HCT116 (cell line): ENCODE results near the gene BLZF1. TPM values are rescaled to one million over a fixed set of nuclear protein-coding genes. Genes with fewer than 3 reads are reported as not detected.

Source experiments
- ATAC-seq: fragments of 200-7000 bp; cut with Tn5 transposase; 2 replicates; pipeline ENCODE4 v1.9.1; 2020; ENCODE audit warnings: mild to moderate bottlenecking, moderate library complexity
- BruUV-seq: library from RNA; stranded (reverse); fragments of 400-500 nt; replicated peaks from 2 replicates; lab custom pipeline; 2021; lab: Mats Ljungman, UMichigan
- CTCF ChIA-PET: fragments of 300-600 bp; sonication (Branson Sonifier 250); formaldehyde crosslinking; loops from one replicate; lab custom pipeline; 2021; ENCODE audit warnings: antibody characterized with exemption; lab: Charles Lee
- POLR2A ChIA-PET: fragments of 300-600, 350-600 bp; sonication (Branson Sonifier 250); formaldehyde crosslinking; loops from one replicate; lab custom pipeline; 2021; ENCODE audit warnings: antibody characterized with exemption; lab: Charles Lee
- RAD21 ChIA-PET, 2 experiments: fragments of 300-600 bp; sonication (Branson Sonifier 250); formaldehyde crosslinking; loops; one replicate each; lab custom pipeline; 2023; ENCODE audit warnings: low total read pairs in 2 of 2; ENCODE audit not compliant: uncharacterized antibody in 2 of 2, unreplicated experiment in 2 of 2, low non-redundant PET in 1 of 2; lab: Charles Lee
- DNase-seq: peaks from one replicate; pipeline ENCODE4 v3.0.0-alpha.2; 2010; ENCODE audit warnings: low read depth, low spot score
- H2AFZ ChIP-seq: fragments of 200-600 bp; shearing (Covaris generic), sonication (generic); 2 replicates; pipeline ENCODE4 v1.6.1; 2017; ENCODE audit warnings: low read depth, mixed run types, mixed read lengths, antibody characterized with exemption, low read length; ENCODE audit not compliant: poor library complexity, severe bottlenecking
- H3K27ac ChIP-seq: 2 replicates; pipeline ENCODE4 v1.5.1; 2012; ENCODE audit warnings: low read depth, low read length
- H3K27me3 ChIP-seq: fragments of 200-600 bp; sonication (generic); 2 replicates; pipeline ENCODE4 v1.6.1; 2016; ENCODE audit warnings: mixed run types, low read length, mixed read lengths; ENCODE audit not compliant: insufficient read depth
- H3K36me3 ChIP-seq, 2 experiments: fragments of 200-500 bp in 1 of 2; fragments of 200-600 bp in 1 of 2; sonication (Bioruptor generic) in 1 of 2; sonication (generic) in 1 of 2; 2 replicates each; pipeline versions ENCODE4 v1.5.1 to v1.6.1; 2014 to 2016; ENCODE audit warnings: low read length in 2 of 2, inconsistent platforms in 1 of 2, mixed read lengths in 1 of 2, mixed run types in 1 of 2; ENCODE audit not compliant: insufficient read depth in 2 of 2, control insufficient read depth in 1 of 2
- H3K4me1 ChIP-seq, 2 experiments: fragments of 200-600 bp in 1 of 2; sonication (generic) in 1 of 2; 2 replicates each; pipeline versions ENCODE4 v1.5.1 to v1.6.1; 2012 to 2017; ENCODE audit warnings: low read length in 2 of 2, inconsistent platforms in 1 of 2, mild to moderate bottlenecking in 1 of 2, mixed read lengths in 1 of 2, mixed run types in 1 of 2, moderate library complexity in 1 of 2; ENCODE audit not compliant: insufficient read depth in 2 of 2, control insufficient read depth in 1 of 2
- H3K4me2 ChIP-seq: fragments of 200-600 bp; sonication (generic); 2 replicates; pipeline ENCODE4 v1.6.1; 2017; ENCODE audit warnings: mixed run types, low read length, mixed read lengths
- H3K4me3 ChIP-seq, 2 experiments: fragments of 200-600 bp in 1 of 2; sonication (generic) in 1 of 2; replicated peaks in 1 of 2; 2 replicates each; pipeline ENCODE4 v1.5.1; 2011 to 2016; ENCODE audit warnings: low read length in 2 of 2, control low read depth in 1 of 2, low read depth in 1 of 2, mild to moderate bottlenecking in 1 of 2, mixed read lengths in 1 of 2, mixed run types in 1 of 2
- H3K79me2 ChIP-seq: fragments of 200-600 bp; sonication (generic); 2 replicates; pipeline ENCODE4 v1.6.1; 2017; ENCODE audit warnings: mild to moderate bottlenecking, mixed run types, low read length, moderate library complexity, mixed read lengths; ENCODE audit not compliant: insufficient read depth
- H3K9ac ChIP-seq: fragments of 200-600 bp; sonication (generic); 2 replicates; pipeline ENCODE4 v1.6.1; 2016; ENCODE audit warnings: low read length, mixed read lengths
- H3K9me2 ChIP-seq: fragments of 200-600 bp; sonication (generic), shearing (Covaris generic); 2 replicates; pipeline ENCODE4 v1.6.1; 2017; ENCODE audit warnings: mixed run types, mild to moderate bottlenecking, moderate library complexity; ENCODE audit not compliant: insufficient read depth
- H3K9me3 ChIP-seq, 2 experiments: fragments of 200-500 bp in 1 of 2; fragments of 200-600 bp in 1 of 2; sonication (Bioruptor generic) in 1 of 2; sonication (generic) in 1 of 2; 2 replicates each; pipeline ENCODE4 v1.6.1; 2014 to 2017; ENCODE audit warnings: low read length in 2 of 2, mixed read lengths in 2 of 2, inconsistent platforms in 1 of 2, low read depth in 1 of 2, mild to moderate bottlenecking in 1 of 2, mixed run types in 1 of 2, moderate library complexity in 1 of 2; ENCODE audit not compliant: control insufficient read depth in 1 of 2, insufficient read depth in 1 of 2
- H4K20me1 ChIP-seq: fragments of 200-600 bp; sonication (generic), shearing (Covaris generic); 2 replicates; pipeline ENCODE4 v1.6.1; 2017; ENCODE audit warnings: mixed run types, mild to moderate bottlenecking, moderate library complexity; ENCODE audit not compliant: insufficient read depth
- CBX3 ChIP-seq: IDR thresholded peaks from 2 replicates; pipeline ENCODE4 v1.6.1; 2012; ENCODE audit warnings: low read depth
- CEBPB ChIP-seq: IDR thresholded peaks from 2 replicates; pipeline ENCODE4 v1.6.1; 2012; ENCODE audit warnings: low read depth
- EZH2phosphoT487 ChIP-seq: fragments of 200-600 bp; IDR thresholded peaks from 2 replicates; pipeline ENCODE4 v1.6.1; 2018; ENCODE audit warnings: antibody characterized with exemption, borderline replicate concordance
- FOSL1 ChIP-seq: IDR thresholded peaks from 2 replicates; pipeline ENCODE4 v1.6.1; 2012; ENCODE audit warnings: low read depth
- JUND ChIP-seq: IDR thresholded peaks from 2 replicates; pipeline ENCODE4 v1.6.1; 2012
- SRF ChIP-seq: IDR thresholded peaks from 2 replicates; pipeline ENCODE4 v1.6.1; 2012; ENCODE audit warnings: low read depth
- YY1 ChIP-seq: IDR thresholded peaks from 2 replicates; pipeline ENCODE4 v1.6.1; 2011; ENCODE audit warnings: low read length, low read depth, moderate library complexity, mild to moderate bottlenecking; ENCODE audit not compliant: insufficient replicate concordance; ENCODE audit errors: extremely low read depth
- ZBTB33 ChIP-seq: IDR thresholded peaks from 2 replicates; pipeline ENCODE4 v1.6.1; 2011; ENCODE audit warnings: mild to moderate bottlenecking, low read length, moderate library complexity; ENCODE audit not compliant: insufficient replicate concordance; ENCODE audit errors: extremely low read depth
- intact Hi-C: fragments of 100-400 bp; cut with micrococcal nuclease; formaldehyde crosslinking; loops from 2 replicates; pipeline ENCODE4 v1.10.0; 2022
- total RNA-seq: library from RNA; stranded (reverse); gene quantifications from one replicate; pipeline ENCODE4 v1.2.1, GENCODE V29; 2021; ENCODE audit not compliant: unreplicated experiment

BLZF1 gene
- total RNA-seq, 1 experiment from 2014 or later = 19.6 TPM

- CTCF ChIA-PET = interaction anchor here (0.9 to 1.7 kb wide), 2 partner anchors 22 to 689 kb away, joined by 3 to 4 read pairs; no protein-coding TSS in a partner anchor
- RAD21 ChIA-PET = no interaction called here
- H3K79me2 ChIP-seq = no peaks in the 10 kb centered on the region
Measured at GRCh38 chr1:169326261-169326955, 41.6 kb upstream of the BLZF1 start.

GRCh38 chr1:169326956-169327268 is 41.1 kb upstream of the BLZF1 start:
- TF ChIP-seq ZBTB33 (no peak), FOSL1 (peak; percentile 50; the same call in 1 of the 2 replicates), SRF (0 out of 2 replicates have a peak, but pooled peaks have one; percentile 9), EZH2phosphoT487 (no peak), CEBPB (no peak), JUND (peak; percentile 53; the same call in 1 of the 2 replicates), CBX3 (0 out of 2 replicates have a peak, but pooled peaks have one; percentile 25)
- Histone ChIP-seq H3K27ac (no peak overlapping the region), H4K20me1 (no peaks in the 10 kb centered on the region), H3K9me2 (no peaks in the 10 kb centered on the region), H3K79me2 (no peaks in the 10 kb centered on the region), H3K4me2 (peak overlapping the region; percentile 46), H3K4me3 (no peak overlapping the region), H3K4me1 (peaks cover under 1 to 31% of the 10 kb centered on the region in 2 experiments), H3K36me3 (no peaks in the 10 kb centered on the region), H3K9ac (no peak overlapping the region; the same call in 1 of the 2 replicates), H3K9me3 (no peaks in the 10 kb centered on the region; a peak in 1 of 4 replicates), H3K27me3 (no peaks in the 10 kb centered on the region), H2AFZ (no peak overlapping the region)
- no peak for DNase-seq
- ATAC-seq = peak; percentile 57; the same call in 1 of the 2 replicates
- POLR2A ChIA-PET = no interaction called here
- RAD21 ChIA-PET = no interaction called here
- CTCF ChIA-PET = interaction anchor here (0.9 to 1.7 kb wide), 2 partner anchors 22 to 690 kb away, joined by 3 to 4 read pairs; no protein-coding TSS in a partner anchor
- intact Hi-C loops = no loop called here
- BruUV-seq = no TSS peak

More at GRCh38 chr1:169326261-169326955, 41.6 kb upstream of the BLZF1 start:
- no peak for DNase-seq
- H3K4me1 ChIP-seq = peaks cover 4 to 36% of the 10 kb centered on the region in 2 experiments
- TF ChIP-seq FOSL1 (no peak), SRF (0 out of 2 replicates have a peak, but pooled peaks have one; percentile 22), YY1 (no peak)
- no peaks in the 10 kb centered on the region for H3K9me2 ChIP-seq
- ATAC-seq = no peak
- intact Hi-C loops = no loop called here
- no peaks in the 10 kb centered on the region for H3K27me3 ChIP-seq
- no peak overlapping the region for H3K9ac ChIP-seq
- no peak overlapping the region for H3K27ac ChIP-seq
- POLR2A ChIA-PET = no interaction called here
- no TSS peak for BruUV-seq
- no peaks in the 10 kb centered on the region for H3K9me3 ChIP-seq
- H4K20me1 ChIP-seq = no peaks in the 10 kb centered on the region
- no peaks in the 10 kb centered on the region for H3K36me3 ChIP-seq
- H3K4me3 ChIP-seq = no peak overlapping the region
- H3K4me2 ChIP-seq = peak overlapping the region; percentile 46
- no peak overlapping the region for H2AFZ ChIP-seq
